DND-41 (cell line): Measurements from ENCODE around the gene TMPRSS4.

Source experiments
- ATAC-seq: fragments of 200-7000 bp; cut with Tn5 transposase; 3 replicates; pipeline ENCODE4 v1.9.1; 2021; ENCODE audit warnings: low read depth; ENCODE audit not compliant: insufficient read depth
- DNase-seq: peaks from one replicate; pipeline ENCODE4 v3.0.0-alpha.2; 2020
- H2AFZ ChIP-seq: 2 replicates; pipeline ENCODE4 v1.6.0; 2012; ENCODE audit warnings: low read depth, low read length
- H3K27ac ChIP-seq: 2 replicates; pipeline ENCODE4 v1.5.1; 2012; ENCODE audit warnings: low read length, inconsistent platforms
- H3K27me3 ChIP-seq: fragments of 200-600 bp; sonication (generic); 2 replicates; pipeline ENCODE4 v1.6.0; 2012; ENCODE audit warnings: low read length, mild to moderate bottlenecking, inconsistent platforms; ENCODE audit not compliant: insufficient read depth, poor library complexity
- H3K36me3 ChIP-seq: 2 replicates; pipeline ENCODE4 v1.5.1; 2012; ENCODE audit warnings: low read length, inconsistent platforms; ENCODE audit not compliant: insufficient read depth
- H3K4me1 ChIP-seq: 2 replicates; pipeline ENCODE4 v1.5.1; 2012; ENCODE audit warnings: mild to moderate bottlenecking, low read length; ENCODE audit not compliant: insufficient read depth
- H3K4me2 ChIP-seq: 2 replicates; pipeline ENCODE4 v1.6.0; 2012; ENCODE audit warnings: mild to moderate bottlenecking, moderate library complexity, low read length, inconsistent platforms; ENCODE audit not compliant: insufficient read depth
- H3K4me3 ChIP-seq, 2 experiments: fragments of 200-600 bp in 1 of 2; shearing (Covaris generic) in 1 of 2; 2 replicates each; pipeline ENCODE4 v1.5.1; 2012 to 2016; ENCODE audit warnings: inconsistent platforms in 2 of 2, low read length in 2 of 2, mild to moderate bottlenecking in 2 of 2, low read depth in 1 of 2, moderate library complexity in 1 of 2
- H3K79me2 ChIP-seq: 2 replicates; pipeline ENCODE4 v1.6.0; 2012; ENCODE audit warnings: low read length, inconsistent platforms; ENCODE audit not compliant: insufficient read depth
- H3K9ac ChIP-seq: 2 replicates; pipeline ENCODE4 v1.6.0; 2012; ENCODE audit warnings: low read depth, mild to moderate bottlenecking, inconsistent platforms, low read length, moderate library complexity
- H3K9me3 ChIP-seq: 2 replicates; pipeline ENCODE4 v1.5.1; 2012; ENCODE audit warnings: low read length, moderate library complexity, mild to moderate bottlenecking, inconsistent platforms; ENCODE audit not compliant: insufficient read depth, severe bottlenecking
- H4K20me1 ChIP-seq: 2 replicates; pipeline ENCODE4 v1.6.0; 2012; ENCODE audit warnings: low read length; ENCODE audit not compliant: insufficient read depth
- EZH2 ChIP-seq: IDR thresholded peaks from 3 replicates; pipeline ENCODE4 v1.6.1; 2012; ENCODE audit warnings: borderline replicate concordance, low read depth, mild to moderate bottlenecking, moderate library complexity, low read length, inconsistent platforms; ENCODE audit not compliant: severe bottlenecking
- TF ChIP-seq, protein P1 (sequence below): IDR thresholded peaks from 2 replicates; pipeline ENCODE4 v1.5.1; 2012; ENCODE audit warnings: borderline replicate concordance, low read length, moderate library complexity, mild to moderate bottlenecking; ENCODE audit not compliant: poor library complexity, severe bottlenecking; ENCODE audit errors: extremely low read depth

TMPRSS4 gene

DNA sequence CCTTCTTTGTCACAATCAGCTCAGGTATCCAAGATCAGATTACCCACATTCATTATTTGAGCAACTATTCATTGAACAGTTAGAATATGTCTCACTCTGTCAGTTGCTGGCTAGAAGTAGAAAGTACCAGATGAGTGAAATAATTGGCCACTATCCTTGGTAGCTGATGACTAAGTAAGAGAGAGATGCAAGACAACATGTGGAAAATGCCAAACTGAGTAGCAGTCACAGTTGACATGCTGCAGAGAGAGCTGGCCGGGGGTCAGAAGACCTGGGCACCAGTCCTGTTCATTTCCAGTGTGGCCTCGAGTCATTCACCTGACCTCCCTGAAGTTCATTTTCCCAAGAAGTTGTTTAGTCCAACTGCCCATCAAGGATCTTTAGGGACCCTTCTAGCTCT lies 32.4 kb downstream of the TMPRSS4 start:
- H3K79me2 ChIP-seq = no peaks in the 10 kb centered on the region
- no peak overlapping the region for H3K9ac ChIP-seq
- H2AFZ ChIP-seq = no peak overlapping the region
- no peaks in the 10 kb centered on the region for H3K36me3 ChIP-seq
- no peak overlapping the region for H3K4me2 ChIP-seq
- peaks cover 18% of the 10 kb centered on the region for H3K27me3 ChIP-seq
- H3K4me3 ChIP-seq = no peak overlapping the region
- no peaks in the 10 kb centered on the region for H3K9me3 ChIP-seq
- H3K4me1 ChIP-seq = no peaks in the 10 kb centered on the region
- TF ChIP-seq EZH2 = no peak
- TF ChIP-seq, protein P1, sequence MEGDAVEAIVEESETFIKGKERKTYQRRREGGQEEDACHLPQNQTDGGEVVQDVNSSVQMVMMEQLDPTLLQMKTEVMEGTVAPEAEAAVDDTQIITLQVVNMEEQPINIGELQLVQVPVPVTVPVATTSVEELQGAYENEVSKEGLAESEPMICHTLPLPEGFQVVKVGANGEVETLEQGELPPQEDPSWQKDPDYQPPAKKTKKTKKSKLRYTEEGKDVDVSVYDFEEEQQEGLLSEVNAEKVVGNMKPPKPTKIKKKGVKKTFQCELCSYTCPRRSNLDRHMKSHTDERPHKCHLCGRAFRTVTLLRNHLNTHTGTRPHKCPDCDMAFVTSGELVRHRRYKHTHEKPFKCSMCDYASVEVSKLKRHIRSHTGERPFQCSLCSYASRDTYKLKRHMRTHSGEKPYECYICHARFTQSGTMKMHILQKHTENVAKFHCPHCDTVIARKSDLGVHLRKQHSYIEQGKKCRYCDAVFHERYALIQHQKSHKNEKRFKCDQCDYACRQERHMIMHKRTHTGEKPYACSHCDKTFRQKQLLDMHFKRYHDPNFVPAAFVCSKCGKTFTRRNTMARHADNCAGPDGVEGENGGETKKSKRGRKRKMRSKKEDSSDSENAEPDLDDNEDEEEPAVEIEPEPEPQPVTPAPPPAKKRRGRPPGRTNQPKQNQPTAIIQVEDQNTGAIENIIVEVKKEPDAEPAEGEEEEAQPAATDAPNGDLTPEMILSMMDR = no peak
- no peak for ATAC-seq
- DNase-seq = no peak
- H4K20me1 ChIP-seq = no peaks in the 10 kb centered on the region; the same call in 1 of the 2 replicates
- H3K27ac ChIP-seq = no peak overlapping the region

DNA sequence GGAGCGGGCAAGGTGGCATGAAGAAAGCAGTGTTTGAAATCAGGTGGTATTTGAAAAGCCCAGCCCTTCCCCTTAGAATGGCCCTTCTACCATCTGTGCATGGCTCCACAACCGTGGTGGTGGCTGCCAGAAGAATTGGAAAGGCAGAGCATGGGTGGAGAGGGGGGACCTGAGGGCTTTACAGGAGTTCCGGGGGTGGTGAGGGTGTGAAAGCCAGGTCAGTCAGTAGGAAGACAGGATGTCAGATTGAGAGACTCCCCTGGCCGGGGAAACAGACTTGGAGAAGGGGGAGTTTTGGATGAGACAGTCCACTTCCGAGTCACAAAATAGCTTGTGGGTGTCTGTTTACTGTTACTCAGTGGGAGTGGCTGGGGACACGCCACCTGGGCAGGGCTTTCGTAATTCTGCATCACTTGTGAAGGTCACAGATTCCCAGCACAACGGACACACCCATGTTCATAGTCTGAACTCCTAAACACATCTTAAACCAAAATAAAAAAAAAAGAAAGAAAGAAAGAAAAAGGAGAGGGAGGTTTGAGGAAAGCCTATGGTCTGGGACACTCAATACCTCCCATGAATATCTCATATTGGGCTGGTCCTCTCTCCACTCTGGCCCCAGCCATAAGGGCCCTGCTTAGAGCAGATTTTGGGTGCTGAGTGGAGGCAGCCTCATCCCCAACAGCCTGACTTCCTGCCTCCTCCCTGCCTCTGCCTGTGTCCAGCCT lies 34.3 kb downstream of the TMPRSS4 start:
- no peak overlapping the region for H2AFZ ChIP-seq
- TF ChIP-seq EZH2 = no peak
- TF ChIP-seq, protein P1 = no peak
- H3K9me3 ChIP-seq = no peaks in the 10 kb centered on the region
- H3K9ac ChIP-seq = no peak overlapping the region
- ATAC-seq = no peak
- H3K4me2 ChIP-seq = no peak overlapping the region
- H3K27ac ChIP-seq = no peak overlapping the region
- no peaks in the 10 kb centered on the region; the same call in 1 of the 2 replicates for H4K20me1 ChIP-seq
- no peaks in the 10 kb centered on the region for H3K4me1 ChIP-seq
- H3K4me3 ChIP-seq = no peak overlapping the region
- H3K27me3 ChIP-seq = peaks cover 22% of the 10 kb centered on the region
- no peak for DNase-seq
- H3K79me2 ChIP-seq = no peaks in the 10 kb centered on the region
- no peaks in the 10 kb centered on the region for H3K36me3 ChIP-seq

DNA sequence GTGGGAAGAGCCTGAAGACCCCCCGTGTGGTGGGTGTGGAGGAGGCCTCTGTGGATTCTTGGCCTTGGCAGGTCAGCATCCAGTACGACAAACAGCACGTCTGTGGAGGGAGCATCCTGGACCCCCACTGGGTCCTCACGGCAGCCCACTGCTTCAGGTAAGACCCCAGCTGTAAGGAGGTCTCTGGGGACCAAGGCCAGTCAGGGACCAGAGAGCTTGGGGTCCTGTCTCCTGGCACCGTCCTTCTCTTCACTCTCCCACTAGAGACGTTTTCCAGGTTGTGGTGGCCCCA lies 34.8 kb downstream of the TMPRSS4 start:
- no peaks in the 10 kb centered on the region; the same call in 1 of the 2 replicates for H4K20me1 ChIP-seq
- DNase-seq (no peak), ATAC-seq (no peak)
- H3K9me3 ChIP-seq = no peaks in the 10 kb centered on the region
- no peak overlapping the region for H2AFZ ChIP-seq
- no peak overlapping the region for H3K4me2 ChIP-seq
- H3K27ac ChIP-seq = no peak overlapping the region
- peaks cover 22% of the 10 kb centered on the region for H3K27me3 ChIP-seq
- no peaks in the 10 kb centered on the region for H3K79me2 ChIP-seq
- no peaks in the 10 kb centered on the region for H3K4me1 ChIP-seq
- no peak overlapping the region for H3K4me3 ChIP-seq
- TF ChIP-seq, protein P1 = no peak
- no peak for TF ChIP-seq EZH2
- no peak overlapping the region for H3K9ac ChIP-seq
- no peaks in the 10 kb centered on the region for H3K36me3 ChIP-seq
